Colon (tissue), 2 donors: ENCODE data around the gene CDK11B.
"Not testable (repeated sequence)": the region's sequence is repeated elsewhere in the genome, so short reads cannot be mapped to it uniquely, and the experiment has no call there.

Experiments
- FAIRE-seq: peaks from 2 replicates; lab custom pipeline; 2012; peaks lifted over from hg19 to GRCh38; lab: Jason Lieb, UNC
- donor health status: control.
- donor health status: control.

The CDK11B gene

GRCh38 chr1:1683104-1683905 lies 24.5 kb upstream of the CDK11B start:
- no peak for FAIRE-seq

GRCh38 chr1:1680912-1681273 lies 22.1 kb upstream of the CDK11B start:
- no peak for FAIRE-seq

DNA sequence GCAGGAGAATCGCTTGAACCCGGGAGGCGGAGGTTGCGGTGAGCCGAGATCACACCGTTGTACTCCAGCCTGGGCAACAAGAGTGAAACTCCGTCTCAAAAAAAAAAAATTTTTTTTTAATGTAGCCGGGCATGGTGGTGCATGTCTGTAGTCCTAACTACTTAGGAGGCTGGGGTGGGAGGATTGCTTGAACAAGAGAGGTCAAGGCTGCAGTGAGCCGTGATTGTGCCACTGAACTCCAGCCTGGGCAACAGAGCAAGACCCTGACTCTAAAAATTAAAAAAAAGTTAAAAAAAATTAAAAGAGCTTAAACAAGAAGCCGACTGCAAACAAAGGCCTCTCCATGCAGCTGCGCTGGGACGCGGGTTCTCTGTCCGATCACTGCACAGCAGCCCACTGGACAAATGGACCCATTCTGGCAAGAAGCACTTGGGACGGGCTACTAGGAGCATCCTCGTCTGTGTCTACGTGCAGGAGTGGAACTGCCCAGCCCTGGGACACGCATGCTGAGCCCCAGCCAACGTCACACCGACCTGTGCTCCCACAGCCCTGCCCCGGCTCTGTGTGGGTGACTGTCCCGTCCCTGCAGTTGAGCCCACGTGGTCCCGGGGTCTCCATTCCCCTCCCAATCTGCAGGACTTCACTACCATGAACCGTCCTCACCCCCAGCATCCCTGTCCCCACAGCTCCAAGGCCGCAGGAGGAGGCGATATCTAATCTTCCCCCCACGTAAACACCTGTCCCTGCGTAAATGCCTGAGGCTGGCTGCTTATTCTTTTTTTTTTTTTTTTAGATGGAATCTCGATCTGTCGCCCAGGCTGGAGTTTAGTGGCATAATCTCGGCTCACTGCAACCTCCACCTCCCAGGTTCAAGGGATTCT lies 21.5 kb upstream of the CDK11B start:
- no peak for FAIRE-seq

- no peak for FAIRE-seq
Measured at GRCh38 chr1:1678581-1679380, 20.0 kb upstream of the CDK11B start.

GRCh38 chr1:1677718-1678580 lies 19.1 kb upstream of the CDK11B start:
- no peak for FAIRE-seq

GRCh38 chr1:1676087-1676486 lies 17.3 kb upstream of the CDK11B start:
- not testable (repeated sequence) for FAIRE-seq

- not testable (repeated sequence) for FAIRE-seq
Measured at GRCh38 chr1:1675218-1675617, 16.4 kb upstream of the CDK11B start.

DNA sequence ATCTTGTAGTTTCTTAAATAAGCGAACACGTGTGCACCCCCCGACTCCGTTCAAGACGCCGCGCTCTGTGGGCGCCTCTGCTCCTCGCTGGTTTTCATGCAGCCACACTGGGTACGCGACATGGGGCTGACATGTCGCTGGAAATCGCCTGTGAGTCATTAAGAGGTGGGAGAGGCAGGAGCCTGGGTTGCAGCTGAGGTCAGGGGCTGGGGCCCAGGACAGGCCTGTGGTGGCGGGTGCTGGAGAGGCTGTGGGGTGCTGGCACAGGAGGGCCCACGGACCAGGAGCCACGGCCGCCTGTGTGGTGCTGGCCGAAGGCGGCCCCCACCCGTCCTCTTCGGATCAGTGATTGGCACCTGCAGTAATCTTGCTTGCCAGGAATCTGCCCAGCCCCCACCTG lies 16.0 kb upstream of the CDK11B start:
- FAIRE-seq, result not testable (repeated sequence)

DNA sequence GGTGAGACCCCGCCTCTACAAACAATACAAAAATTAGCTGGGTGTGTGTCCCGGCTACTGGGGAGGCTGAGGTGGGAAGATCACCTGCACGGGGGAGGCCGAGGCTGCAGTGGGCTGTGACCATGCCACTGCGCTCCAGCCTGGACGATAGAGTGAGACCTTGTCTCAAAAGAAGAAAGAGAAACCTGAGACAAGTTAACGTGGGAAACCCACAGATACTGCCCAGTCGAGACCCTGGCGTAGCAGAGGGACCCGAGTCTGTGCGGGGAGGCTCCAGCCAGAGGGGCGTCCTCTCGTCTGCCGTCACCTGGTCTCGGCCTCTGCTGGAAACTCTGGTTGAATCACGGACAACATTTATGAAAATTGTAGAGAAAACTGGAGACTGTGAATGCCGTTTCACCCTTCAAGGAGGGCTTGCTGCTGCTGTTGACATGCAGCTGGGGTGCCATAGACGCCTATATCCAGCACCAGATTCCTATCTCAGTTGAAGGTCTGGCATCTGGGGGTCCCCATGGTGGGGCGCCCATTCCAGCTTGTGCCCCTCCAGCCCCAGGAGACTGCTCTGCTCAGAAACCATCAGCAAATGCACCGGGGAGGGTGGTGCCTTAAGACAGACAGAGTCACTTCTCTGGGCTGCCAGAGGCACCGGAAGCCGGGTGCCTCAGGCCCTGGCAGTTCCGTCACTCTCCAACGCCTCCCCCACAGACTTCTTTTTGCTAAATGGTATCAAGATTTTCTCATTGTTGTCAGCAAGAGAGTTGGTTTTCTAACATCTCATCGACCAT lies 13.6 kb upstream of the CDK11B start:
- no peak for FAIRE-seq

DNA sequence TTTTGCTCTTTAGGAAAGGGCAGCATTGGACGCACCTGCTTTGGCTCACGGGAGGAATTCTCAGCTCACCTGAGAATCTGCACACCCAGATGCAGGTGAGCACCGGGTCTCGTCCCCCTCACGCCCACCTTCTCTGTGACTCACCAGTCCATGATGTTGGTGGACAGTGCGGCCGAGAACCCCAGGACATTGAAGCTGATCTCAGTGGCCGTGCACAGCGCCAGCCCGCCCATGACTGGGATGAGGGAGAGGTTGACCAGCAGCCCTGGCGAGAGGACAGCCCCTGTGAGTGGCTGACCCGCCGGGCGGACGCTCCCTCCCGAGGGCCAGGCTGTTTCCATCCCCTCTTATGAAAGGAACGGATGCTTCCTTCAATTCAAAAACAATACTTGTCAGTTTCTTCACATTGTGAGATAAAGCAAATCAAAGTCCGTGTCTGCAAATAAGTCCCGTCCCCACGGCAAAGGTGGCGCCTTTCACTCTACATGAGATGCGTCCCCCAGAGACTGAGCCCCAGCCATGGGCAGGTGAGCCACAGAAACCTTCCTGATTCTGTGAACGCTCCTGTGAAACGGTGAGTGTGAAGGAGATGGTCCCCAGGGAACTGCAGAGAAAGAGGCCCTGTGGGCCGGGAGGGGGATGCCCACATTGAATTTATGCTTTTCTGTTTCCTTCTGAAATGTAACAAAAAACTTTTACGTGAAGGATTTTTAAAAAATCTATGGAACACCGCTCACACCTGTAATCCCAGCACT lies 12.7 kb upstream of the CDK11B start:
- FAIRE-seq, result no peak

DNA sequence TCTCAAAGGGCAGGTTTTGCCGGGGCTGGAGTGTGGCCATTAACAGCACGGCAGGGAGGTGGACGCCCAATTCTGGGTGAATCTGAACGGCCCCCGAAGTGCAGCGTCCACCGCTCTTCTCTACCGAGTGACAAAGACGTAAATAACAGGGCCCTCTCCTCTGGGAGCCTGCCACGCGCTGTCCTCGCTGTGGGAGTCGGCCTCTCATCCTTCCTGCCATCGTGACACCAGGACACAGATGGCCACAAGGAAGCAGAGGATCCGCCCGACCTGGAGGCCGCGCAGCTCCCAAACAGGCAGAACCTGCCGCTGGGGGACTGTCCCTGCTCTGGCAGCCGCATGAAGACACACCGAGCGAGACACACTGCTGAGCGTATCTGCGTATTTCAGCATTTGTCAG lies 12.1 kb upstream of the CDK11B start:
- no peak for FAIRE-seq

- no peak for FAIRE-seq
Measured at GRCh38 chr1:1669468-1670440, 10.9 kb upstream of the CDK11B start.

DNA sequence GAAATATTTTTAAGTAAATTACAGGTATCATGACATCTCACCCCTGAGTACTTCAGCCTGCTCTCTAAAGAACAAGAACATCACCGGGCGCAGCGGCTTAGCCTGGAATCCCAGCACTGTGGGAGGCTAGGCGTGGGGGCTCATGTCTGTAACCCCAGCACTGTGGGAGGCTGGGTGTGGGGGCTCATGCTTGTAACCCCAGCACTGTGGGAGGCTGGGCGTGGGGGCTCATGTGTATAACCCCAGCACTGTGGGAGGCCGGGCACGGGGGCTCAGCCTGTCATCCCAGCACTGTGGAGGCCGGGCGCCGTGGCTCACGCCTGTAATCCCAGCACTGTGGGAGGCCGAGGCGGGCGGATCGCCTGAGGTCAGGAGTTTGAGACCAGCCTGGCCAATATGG lies 7.7 kb upstream of the CDK11B start:
- no peak for FAIRE-seq

- FAIRE-seq, result no peak
Measured at GRCh38 chr1:1665815-1666251, 7.0 kb upstream of the CDK11B start.

GRCh38 chr1:1664941-1665814 lies 6.4 kb upstream of the CDK11B start:
- no peak for FAIRE-seq

- FAIRE-seq, result not testable (repeated sequence)
Measured at GRCh38 chr1:1664318-1664717, 5.5 kb upstream of the CDK11B start.

- not testable (repeated sequence) for FAIRE-seq
Measured at GRCh38 chr1:1662830-1663560, 4.2 kb upstream of the CDK11B start.
